ENCODE measurements around the gene RAB11FIP3. TPM values are rescaled to one million over a fixed set of nuclear protein-coding genes. Genes with fewer than 3 reads are reported as not detected.

The RAB11FIP3 gene
- total and polyA plus RNA-seq, 2 of the 13 experiments (the other 11 are each of a cell fraction or from before 2014, with no cell fraction given): 34.3 to 57.6 TPM

- TF ChIP-seq ATF5 (CRISPR knock-in tag; IDR thresholded peaks at IDR 0.05; ENCODE audit: low read depth): 0 out of 2 replicates have a peak, but pooled peaks have one; percentile 58
- 0 out of 2 replicates have a peak, but pooled peaks have one; percentile 9 for TF ChIP-seq ZNF501 (CRISPR knock-in tag; IDR thresholded peaks at IDR 0.05)
- peak; percentile 56 for TF ChIP-seq GATAD1 (CRISPR knock-in tag; IDR thresholded peaks at IDR 0.05)
- no peak for TF ChIP-seq MAZ (IDR thresholded peaks at IDR 0.05; ENCODE audit: borderline replicate concordance, low read depth, low read length)
- peak; percentile 26; the same call in 1 of the 2 replicates for TF ChIP-seq MAZ (CRISPR knock-in tag; IDR thresholded peaks at IDR 0.05; ENCODE audit: low read depth)
- TF ChIP-seq HNRNPLL (IDR thresholded peaks at IDR 0.05; ENCODE audit: low read depth, low read length, poor library complexity, severe bottlenecking): peak; percentile 31
- TF ChIP-seq ELF3 (CRISPR knock-in tag; IDR thresholded peaks at IDR 0.05): peak; percentile 48; the same call in 1 of the 2 replicates
- TF ChIP-seq TAF1 (CRISPR knock-in tag; IDR thresholded peaks at IDR 0.05): peak; percentile 46
- no peak for TF ChIP-seq ZFYVE20 (CRISPR knock-in tag; IDR thresholded peaks at IDR 0.05; ENCODE audit: borderline replicate concordance, low read depth)
- TF ChIP-seq RCOR2 (CRISPR knock-in tag; IDR thresholded peaks at IDR 0.05): no peak
- peak; percentile 62 for TF ChIP-seq PATZ1 (CRISPR knock-in tag; IDR thresholded peaks at IDR 0.05)
- peak; percentile 36; the same call in 1 of the 2 replicates for TF ChIP-seq ZNF574 (CRISPR knock-in tag; IDR thresholded peaks at IDR 0.05)
- peak; percentile 41; the same call in 1 of the 2 replicates for TF ChIP-seq PHF20 (CRISPR knock-in tag; IDR thresholded peaks at IDR 0.05)
- peak; percentile 20; the same call in 1 of the 2 replicates for TF ChIP-seq RXRA (CRISPR knock-in tag; IDR thresholded peaks at IDR 0.05)
- TF ChIP-seq BRD4 (CRISPR knock-in tag; IDR thresholded peaks at IDR 0.05): no peak
- no peak for TF ChIP-seq MXD4 (CRISPR knock-in tag; IDR thresholded peaks at IDR 0.05)
- no peak for TF ChIP-seq TSC22D2 (CRISPR knock-in tag; IDR thresholded peaks at IDR 0.05; ENCODE audit: borderline replicate concordance)
- TF ChIP-seq ZNF770 (CRISPR knock-in tag; IDR thresholded peaks at IDR 0.05): peak; percentile 34; the same call in 1 of the 2 replicates
- TF ChIP-seq HDAC2 (CRISPR knock-in tag; IDR thresholded peaks at IDR 0.05): 0 out of 2 replicates have a peak, but pooled peaks have one; percentile 3
- no peak for TF ChIP-seq KDM5B (CRISPR knock-in tag; IDR thresholded peaks at IDR 0.05; ENCODE audit: borderline replicate concordance)
Measured at GRCh38 chr16:569445-570254, 144.2 kb downstream of the RAB11FIP3 start, which contains the start of gene PIGQ (continued).
